SK-N-SH treated with all-trans-retinoic acid at 6 μM for 48 hours (cell line): ENCODE data around the gene TTBK1.

ENCODE experiments used
- ATAC-seq: fragments of 200-7000 bp; cut with Tn5 transposase; 3 replicates; pipeline ENCODE4 v1.9.1; 2020; ENCODE audit warnings: mild to moderate bottlenecking, moderate library complexity
- ARNTL ChIP-seq: fragments of 450-650 bp; formaldehyde crosslinking; IDR thresholded peaks from 2 replicates; pipeline ENCODE4 v1.5.0; 2020; ENCODE audit warnings: low read depth, mild to moderate bottlenecking, moderate library complexity, borderline replicate concordance
- BACH2 ChIP-seq: fragments of 250-450 bp; sonication (Bioruptor Pico); IDR thresholded peaks from 2 replicates; pipeline ENCODE4 v1.9.0; 2021; ENCODE audit warnings: mild to moderate bottlenecking, borderline replicate concordance
- CREB5 ChIP-seq: fragments of 250-450 bp; sonication (Bioruptor Pico); IDR thresholded peaks from 2 replicates; pipeline ENCODE4 v1.5.1; 2020; ENCODE audit warnings: low read depth, mild to moderate bottlenecking, moderate library complexity
- CSDC2 ChIP-seq: fragments of 250-450 bp; sonication (Bioruptor Pico); IDR thresholded peaks from 2 replicates; pipeline ENCODE4 v1.5.0; 2020; ENCODE audit warnings: mild to moderate bottlenecking, moderate library complexity
- CSRNP3 ChIP-seq: fragments of 250-450 bp; sonication (Bioruptor Pico); IDR thresholded peaks from 2 replicates; pipeline ENCODE4 v1.5.1; 2021; ENCODE audit warnings: mild to moderate bottlenecking, moderate library complexity
- ESRRG ChIP-seq: fragments of 250-450 bp; sonication (Bioruptor Pico); IDR thresholded peaks from 2 replicates; pipeline ENCODE4 v1.6.1; 2021; ENCODE audit warnings: mild to moderate bottlenecking
- GLIS3 ChIP-seq: fragments of 250-450 bp; sonication (Bioruptor Pico); IDR thresholded peaks from 2 replicates; pipeline ENCODE4 v1.5.0; 2020; ENCODE audit warnings: mild to moderate bottlenecking, moderate library complexity
- ISL1 ChIP-seq: fragments of 250-450 bp; sonication (Bioruptor Pico); IDR thresholded peaks from 2 replicates; pipeline ENCODE4 v2.1.2; 2022; ENCODE audit warnings: mild to moderate bottlenecking, moderate library complexity
- OSR1 ChIP-seq: fragments of 250-450 bp; sonication (Bioruptor Pico); IDR thresholded peaks from 2 replicates; pipeline ENCODE4 v1.8.0; 2022; ENCODE audit warnings: moderate library complexity, mild to moderate bottlenecking, inconsistent platforms
- PATZ1 ChIP-seq: fragments of 250-450 bp; sonication (Bioruptor Pico); IDR thresholded peaks from 2 replicates; pipeline ENCODE4 v1.8.0; 2020; ENCODE audit warnings: mild to moderate bottlenecking, moderate library complexity, borderline replicate concordance
- POU6F1 ChIP-seq: fragments of 250-450 bp; sonication (Bioruptor Pico); IDR thresholded peaks from 2 replicates; pipeline ENCODE4 v1.8.0; 2021; ENCODE audit warnings: low read depth, mild to moderate bottlenecking, moderate library complexity, borderline replicate concordance
- PPARA ChIP-seq: fragments of 250-450 bp; sonication (Bioruptor Pico); IDR thresholded peaks from 2 replicates; pipeline ENCODE4 v1.5.0; 2020; ENCODE audit warnings: mild to moderate bottlenecking, borderline replicate concordance
- SNAI2 ChIP-seq: fragments of 250-450 bp; sonication (Bioruptor Pico); IDR thresholded peaks from 2 replicates; pipeline ENCODE4 v1.5.0; 2020; ENCODE audit warnings: mild to moderate bottlenecking, moderate library complexity
- TOX ChIP-seq: fragments of 250-450 bp; sonication (Bioruptor Pico); IDR thresholded peaks from 2 replicates; pipeline ENCODE4 v1.8.0; 2021; ENCODE audit warnings: mild to moderate bottlenecking, moderate library complexity, borderline replicate concordance
- ZC3H10 ChIP-seq: fragments of 250-450 bp; sonication (Bioruptor Pico); IDR thresholded peaks from 2 replicates; pipeline ENCODE4 v1.5.1; 2021; ENCODE audit warnings: mild to moderate bottlenecking, moderate library complexity
- ZFP3 ChIP-seq: fragments of 250-450 bp; sonication (Bioruptor Pico); IDR thresholded peaks from 2 replicates; pipeline ENCODE4 v1.5.0; 2020; ENCODE audit warnings: mild to moderate bottlenecking, moderate library complexity
- ZFP30 ChIP-seq: fragments of 450-650 bp; formaldehyde crosslinking; IDR thresholded peaks from 2 replicates; pipeline ENCODE4 v1.5.0; 2022; ENCODE audit warnings: mild to moderate bottlenecking, moderate library complexity
- ZNF565 ChIP-seq: fragments of 450-650 bp; formaldehyde crosslinking; conservative IDR thresholded peaks from 2 replicates; pipeline ENCODE4 v1.5.0; 2020; ENCODE audit warnings: low read depth, mild to moderate bottlenecking, moderate library complexity
- ZNF70 ChIP-seq: fragments of 450-650 bp; formaldehyde crosslinking; IDR thresholded peaks from 2 replicates; pipeline ENCODE4 v1.5.0; 2020; ENCODE audit warnings: mild to moderate bottlenecking, moderate library complexity
- ZNF8 ChIP-seq: fragments of 450-650 bp; formaldehyde crosslinking; IDR thresholded peaks from 2 replicates; pipeline ENCODE4 v1.5.0; 2020; ENCODE audit warnings: mild to moderate bottlenecking, moderate library complexity

TTBK1 gene

GRCh38 chr6:43261198-43261597 lies 17.9 kb downstream of the TTBK1 start (continued):
- TF ChIP-seq CSDC2 (CRISPR knock-in tag) (no peak), CREB5 (CRISPR knock-in tag) (no peak)
- TF ChIP-seq, all 23 proteins: peak for 0

GRCh38 chr6:43262000-43262779 lies 18.9 kb downstream of the TTBK1 start:
- TF ChIP-seq PPARA (CRISPR knock-in tag) (no peak), SNAI2 (CRISPR knock-in tag) (no peak), ZNF70 (no peak), ZNF8 (CRISPR knock-in tag) (no peak), ZFP30 (CRISPR knock-in tag) (no peak), ESRRG (no peak), POU6F1 (CRISPR knock-in tag) (no peak), ZC3H10 (CRISPR knock-in tag) (no peak), GLIS3 (CRISPR knock-in tag) (no peak), ZNF565 (no peak), PATZ1 (CRISPR knock-in tag) (no peak), CSDC2 (CRISPR knock-in tag) (no peak), ZFP3 (CRISPR knock-in tag) (no peak), OSR1 (CRISPR knock-in tag) (no peak), CREB5 (CRISPR knock-in tag) (no peak), CSRNP3 (CRISPR knock-in tag) (no peak), ARNTL (CRISPR knock-in tag) (no peak), BACH2 (no peak), ISL1 (CRISPR knock-in tag) (no peak)
- TF ChIP-seq, all 23 proteins: peak for 0
- no peak for ATAC-seq

- ATAC-seq = no peak
- TF ChIP-seq TOX (CRISPR knock-in tag) (no peak), PATZ1 (CRISPR knock-in tag) (no peak)
These were observed 19.6 kb downstream of the TTBK1 start for GRCh38 chr6:43262780-43263313.
